Measurements from ENCODE around the gene MICAL2. TPM values are rescaled to one million over a fixed set of nuclear protein-coding genes. Genes with fewer than 3 reads are reported as not detected.

The MICAL2 gene
- total and polyA plus RNA-seq, 2 donors, result 17.3 to 26.8 TPM

DNA sequence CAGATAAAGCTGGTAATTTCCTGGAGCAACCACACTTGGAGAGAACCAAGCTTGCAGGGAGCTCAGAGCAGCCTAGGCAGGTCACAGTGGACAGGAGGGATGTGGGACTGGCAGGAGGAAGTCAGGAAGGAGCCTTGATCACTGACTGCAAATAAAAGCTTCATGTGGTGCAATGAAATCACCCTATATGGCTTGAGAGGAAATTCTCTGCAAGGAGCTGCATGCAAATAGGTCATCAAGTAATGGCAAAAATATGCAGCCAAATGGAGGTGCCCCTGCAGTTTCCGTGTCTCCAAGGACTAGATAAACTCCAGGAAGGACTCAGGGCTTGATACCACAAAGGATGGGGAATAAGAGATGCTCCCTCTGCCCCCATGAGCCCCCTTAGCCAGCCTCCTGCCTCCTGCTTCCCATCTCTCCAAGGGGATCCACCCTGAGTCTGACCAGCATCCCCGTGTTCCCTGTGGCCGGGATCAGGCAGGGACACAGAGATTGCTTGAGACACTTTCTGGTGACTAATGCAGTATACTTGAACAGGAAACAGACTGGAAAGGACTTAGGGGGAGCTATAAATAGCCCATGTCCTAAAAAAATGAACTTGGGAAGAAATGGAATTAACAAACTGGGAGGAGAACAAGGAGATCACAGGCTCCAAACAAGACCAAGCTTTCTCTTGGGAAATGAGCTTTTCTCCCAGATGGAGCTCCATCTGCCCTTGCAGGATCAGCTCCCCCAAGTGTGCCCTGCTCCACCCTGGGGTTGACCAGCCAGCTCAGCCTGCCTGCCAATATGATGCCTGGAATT, 23.9 kb upstream of the MICAL2 start:
- DNase-seq (ENCODE audit: low read depth in 6 of 9, low spot score in 9 of 9), result no peak
- peaks cover 9 to 48% of the 10 kb centered on the region in 2 donors for H3K4me1 ChIP-seq (ENCODE audit: control insufficient read depth in 2 of 2, insufficient read depth in 2 of 2, low read length in 2 of 2)
- 85% methylated on average over 3 of the region's 3 CpGs for WGBS
- H3K36me3 ChIP-seq (ENCODE audit: control insufficient read depth in 2 of 2, insufficient read depth in 2 of 2, low read length in 1 of 2), result no peaks in the 10 kb centered on the region
- no peak overlapping the region for H3K4me3 ChIP-seq (ENCODE audit: low read length in 2 of 2)
- H3K9me3 ChIP-seq (ENCODE audit: control insufficient read depth in 2 of 2, insufficient read depth in 1 of 2, low read length in 1 of 2), result no peaks in the 10 kb centered on the region
- no peak overlapping the region for H3K27ac ChIP-seq (ENCODE audit: low read depth in 1 of 2, low read length in 1 of 2)
- H3K27me3 ChIP-seq (ENCODE audit: control insufficient read depth in 2 of 2, insufficient read depth in 1 of 2, low read length in 1 of 2), result no peaks in the 10 kb centered on the region

DNA sequence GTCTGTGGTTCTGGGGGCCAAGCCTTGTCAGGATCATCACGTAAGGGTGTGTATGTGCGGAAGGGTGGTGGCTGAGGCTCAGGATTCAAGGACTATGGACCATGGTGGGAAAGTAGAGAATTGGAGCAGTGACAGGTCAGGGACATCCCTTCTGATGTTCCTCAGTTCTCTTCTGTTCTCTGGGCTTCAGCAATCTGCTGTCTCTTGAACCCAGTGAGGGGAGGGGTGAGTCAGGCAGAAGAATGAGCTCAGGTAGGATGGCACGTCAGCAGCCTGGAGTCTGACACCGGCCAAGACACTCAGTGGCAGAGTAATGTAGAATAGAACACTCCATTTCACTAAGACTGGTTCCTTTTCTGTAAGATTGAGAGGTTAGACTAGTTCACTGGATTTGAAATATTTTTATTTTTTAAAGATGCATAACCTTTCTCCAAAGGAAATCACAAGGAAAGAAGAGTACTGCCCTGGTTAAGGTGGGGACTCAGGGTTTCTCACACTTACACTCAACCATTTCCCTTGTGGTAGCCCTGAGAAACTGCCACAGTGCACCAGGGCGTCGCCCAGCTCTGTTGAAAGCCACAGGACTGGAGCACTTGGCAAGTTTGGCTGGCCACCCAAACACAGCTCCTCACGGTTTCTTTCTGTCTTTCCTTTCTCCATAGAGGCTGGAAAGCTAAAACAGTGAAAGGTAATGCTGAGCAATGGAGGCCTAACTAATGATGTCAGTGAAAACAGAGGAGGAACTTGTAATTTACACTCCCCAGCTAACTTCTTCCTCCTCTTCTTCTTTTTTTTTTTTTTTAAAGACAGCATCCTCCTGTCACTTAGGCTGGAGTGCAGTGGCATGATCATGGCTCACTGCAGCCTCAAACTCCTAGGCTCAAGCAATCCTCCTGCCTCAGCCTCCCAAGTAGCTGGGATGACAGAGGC, 23.1 kb upstream of the MICAL2 start:
- Histone ChIP-seq H3K27me3 (ENCODE audit: control insufficient read depth in 2 of 2, insufficient read depth in 1 of 2, low read length in 1 of 2) (no peaks in the 10 kb centered on the region), H3K36me3 (ENCODE audit: control insufficient read depth in 2 of 2, insufficient read depth in 2 of 2, low read length in 1 of 2) (no peaks in the 10 kb centered on the region), H3K4me1 (ENCODE audit: control insufficient read depth in 2 of 2, insufficient read depth in 2 of 2, low read length in 2 of 2) (peaks cover 9 to 50% of the 10 kb centered on the region in 2 donors), H3K9me3 (ENCODE audit: control insufficient read depth in 2 of 2, insufficient read depth in 1 of 2, low read length in 1 of 2) (no peaks in the 10 kb centered on the region), H3K27ac (ENCODE audit: low read depth in 1 of 2, low read length in 1 of 2) (no peak overlapping the region), H3K4me3 (ENCODE audit: low read length in 2 of 2) (no peak overlapping the region)
- 61% methylated on average over 7 of the region's 7 CpGs for WGBS
- peak in 1 of 9 donors; percentile 53 for DNase-seq (ENCODE audit: low read depth in 6 of 9, low spot score in 9 of 9)

DNA sequence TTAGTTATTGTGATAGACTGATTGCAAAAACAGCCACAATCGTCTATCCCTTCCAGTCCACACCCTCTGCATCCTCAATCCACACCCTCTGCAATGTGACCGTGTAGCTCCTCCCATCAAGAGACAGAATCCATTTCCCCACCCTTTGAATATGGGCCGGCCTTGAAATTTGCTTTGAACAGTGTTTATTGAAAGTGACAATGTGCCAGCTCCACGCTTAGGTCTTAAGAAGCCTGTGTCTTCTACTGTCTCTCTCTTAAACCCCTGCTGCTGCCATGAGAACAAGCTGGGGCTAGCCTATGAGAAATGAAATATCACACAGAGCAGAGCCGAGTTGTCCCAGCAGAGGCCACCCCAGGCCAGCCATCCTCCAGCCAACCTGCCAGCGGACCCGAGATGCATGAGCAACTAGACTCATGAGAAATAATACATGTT, 22.3 kb upstream of the MICAL2 start:
- Histone ChIP-seq H3K36me3 (ENCODE audit: control insufficient read depth in 2 of 2, insufficient read depth in 2 of 2, low read length in 1 of 2) (no peaks in the 10 kb centered on the region), H3K9me3 (ENCODE audit: control insufficient read depth in 2 of 2, insufficient read depth in 1 of 2, low read length in 1 of 2) (no peaks in the 10 kb centered on the region), H3K4me1 (ENCODE audit: control insufficient read depth in 2 of 2, insufficient read depth in 2 of 2, low read length in 2 of 2) (peaks cover 9 to 50% of the 10 kb centered on the region in 2 donors), H3K4me3 (ENCODE audit: low read length in 2 of 2) (no peak overlapping the region), H3K27ac (ENCODE audit: low read depth in 1 of 2, low read length in 1 of 2) (no peak overlapping the region), H3K27me3 (ENCODE audit: control insufficient read depth in 2 of 2, insufficient read depth in 1 of 2, low read length in 1 of 2) (no peaks in the 10 kb centered on the region)
- WGBS, result 83% methylated on average over 7 of the region's 7 CpGs
- no peak for DNase-seq (ENCODE audit: low read depth in 6 of 9, low spot score in 9 of 9)

DNA sequence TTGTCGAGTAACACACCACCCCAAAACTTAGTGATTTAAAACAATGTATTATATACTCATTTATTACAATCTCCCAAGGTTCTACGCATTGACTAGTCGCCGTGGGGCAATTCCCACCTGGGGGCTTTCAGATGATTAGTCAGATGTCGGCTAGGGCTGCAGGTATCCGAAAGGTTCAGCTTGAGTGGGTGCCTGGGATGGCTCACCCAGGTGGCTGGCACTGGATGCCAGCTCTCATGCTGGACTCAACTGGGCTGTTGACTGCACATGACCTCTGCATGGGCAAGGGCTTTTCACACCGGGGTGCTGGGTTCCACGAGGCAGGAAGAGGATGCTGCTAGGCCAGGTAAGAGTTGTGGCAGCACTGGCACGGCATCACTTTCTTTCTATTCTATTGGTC, 21.9 kb upstream of the MICAL2 start:
- DNase-seq (ENCODE audit: low read depth in 6 of 9, low spot score in 9 of 9), result no peak
- Histone ChIP-seq H3K27ac (ENCODE audit: low read depth in 1 of 2, low read length in 1 of 2) (no peak overlapping the region), H3K27me3 (ENCODE audit: control insufficient read depth in 2 of 2, insufficient read depth in 1 of 2, low read length in 1 of 2) (no peaks in the 10 kb centered on the region), H3K9me3 (ENCODE audit: control insufficient read depth in 2 of 2, insufficient read depth in 1 of 2, low read length in 1 of 2) (no peaks in the 10 kb centered on the region), H3K36me3 (ENCODE audit: control insufficient read depth in 2 of 2, insufficient read depth in 2 of 2, low read length in 1 of 2) (no peaks in the 10 kb centered on the region), H3K4me3 (ENCODE audit: low read length in 2 of 2) (no peak overlapping the region), H3K4me1 (ENCODE audit: control insufficient read depth in 2 of 2, insufficient read depth in 2 of 2, low read length in 2 of 2) (peaks cover 9 to 50% of the 10 kb centered on the region in 2 donors)
- WGBS, result 97% methylated on average over 9 of the region's 9 CpGs

DNA sequence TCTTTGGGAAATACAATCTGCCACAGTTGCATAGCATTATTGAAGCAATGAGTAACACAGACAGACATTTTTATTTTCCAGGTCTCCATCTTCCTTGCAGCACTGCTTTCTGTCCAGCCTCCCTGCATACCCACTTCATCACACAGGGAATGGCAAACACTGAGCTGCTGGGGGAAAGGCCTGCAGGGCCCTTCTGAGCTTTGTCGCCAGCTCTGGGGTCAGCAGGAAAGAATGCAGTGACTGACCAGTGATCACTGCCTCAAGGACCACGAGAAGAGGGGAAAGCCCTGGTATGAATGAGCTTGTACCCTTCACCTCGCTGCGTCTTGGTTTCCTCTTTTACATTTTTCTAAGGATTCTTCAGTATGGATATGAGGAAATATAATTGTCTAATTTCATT, 21.3 kb upstream of the MICAL2 start:
- WGBS, result 96% methylated on average over 4 of the region's 4 CpGs
- H3K9me3 ChIP-seq (ENCODE audit: control insufficient read depth in 2 of 2, insufficient read depth in 1 of 2, low read length in 1 of 2), result no peaks in the 10 kb centered on the region
- H3K4me1 ChIP-seq (ENCODE audit: control insufficient read depth in 2 of 2, insufficient read depth in 2 of 2, low read length in 2 of 2), result peaks cover 9 to 50% of the 10 kb centered on the region in 2 donors
- DNase-seq (ENCODE audit: low read depth in 6 of 9, low spot score in 9 of 9), result no peak
- no peak overlapping the region for H3K4me3 ChIP-seq (ENCODE audit: low read length in 2 of 2)
- no peaks in the 10 kb centered on the region for H3K36me3 ChIP-seq (ENCODE audit: control insufficient read depth in 2 of 2, insufficient read depth in 2 of 2, low read length in 1 of 2)
- no peak overlapping the region for H3K27ac ChIP-seq (ENCODE audit: low read depth in 1 of 2, low read length in 1 of 2)
- H3K27me3 ChIP-seq (ENCODE audit: control insufficient read depth in 2 of 2, insufficient read depth in 1 of 2, low read length in 1 of 2), result no peaks in the 10 kb centered on the region

DNA sequence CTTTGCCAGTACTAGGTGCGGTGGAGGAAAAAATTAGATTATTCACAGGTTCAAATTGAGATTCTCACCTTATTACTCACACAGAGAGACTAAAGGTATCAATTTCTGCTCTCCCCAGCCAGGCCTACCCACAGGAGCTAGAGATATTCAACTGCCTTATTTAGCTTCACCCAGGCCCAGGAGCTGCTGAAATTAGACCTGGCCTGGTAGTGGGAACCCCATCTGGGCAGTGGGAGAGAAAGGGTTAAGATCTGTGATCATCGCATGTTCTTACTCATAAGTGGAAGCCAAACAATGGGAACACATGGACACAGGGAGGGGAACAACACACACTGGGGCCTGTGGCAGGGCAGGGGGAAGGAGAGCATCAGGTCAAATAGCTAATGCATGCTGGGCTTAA, 20.9 kb upstream of the MICAL2 start:
- Histone ChIP-seq H3K9me3 (ENCODE audit: control insufficient read depth in 2 of 2, insufficient read depth in 1 of 2, low read length in 1 of 2) (no peaks in the 10 kb centered on the region), H3K27ac (ENCODE audit: low read depth in 1 of 2, low read length in 1 of 2) (no peak overlapping the region), H3K27me3 (ENCODE audit: control insufficient read depth in 2 of 2, insufficient read depth in 1 of 2, low read length in 1 of 2) (no peaks in the 10 kb centered on the region), H3K4me3 (ENCODE audit: low read length in 2 of 2) (no peak overlapping the region), H3K36me3 (ENCODE audit: control insufficient read depth in 2 of 2, insufficient read depth in 2 of 2, low read length in 1 of 2) (no peaks in the 10 kb centered on the region), H3K4me1 (ENCODE audit: control insufficient read depth in 2 of 2, insufficient read depth in 2 of 2, low read length in 2 of 2) (peaks cover 9 to 50% of the 10 kb centered on the region in 2 donors)
- WGBS, result 95% methylated on average over 2 of the region's 2 CpGs
- DNase-seq (ENCODE audit: low read depth in 6 of 9, low spot score in 9 of 9), result no peak

DNA sequence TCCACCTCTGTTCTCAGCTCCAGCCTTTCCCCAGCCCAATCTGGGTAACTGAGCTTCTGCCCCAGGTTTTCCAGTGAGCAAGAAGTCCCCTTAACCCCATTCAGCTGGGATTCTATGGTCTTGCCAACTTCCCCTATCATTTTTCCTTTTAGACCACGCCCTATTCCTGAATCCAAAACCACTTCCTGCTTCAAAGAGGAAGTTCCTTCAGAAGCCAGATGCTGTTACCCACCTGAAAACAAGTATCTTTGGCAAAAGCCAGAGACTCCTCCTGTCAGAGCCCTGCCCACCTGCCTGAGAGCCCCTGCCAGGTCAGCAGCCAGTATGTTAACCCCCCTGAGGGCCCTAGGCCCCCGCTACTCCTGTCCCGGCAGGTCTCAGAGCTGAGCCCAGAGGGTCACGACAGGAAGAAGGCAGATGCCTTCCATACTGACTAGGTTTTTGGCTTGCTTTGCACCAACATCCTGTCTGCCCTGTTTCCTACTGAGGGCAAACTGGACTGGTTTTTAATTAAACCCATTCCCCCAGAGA, 20.3 kb upstream of the MICAL2 start:
- no peak overlapping the region for H3K4me3 ChIP-seq (ENCODE audit: low read length in 2 of 2)
- WGBS, result 14% methylated on average over 4 of the region's 4 CpGs
- H3K27me3 ChIP-seq (ENCODE audit: control insufficient read depth in 2 of 2, insufficient read depth in 1 of 2, low read length in 1 of 2), result no peaks in the 10 kb centered on the region
- DNase-seq (ENCODE audit: low read depth in 6 of 9, low spot score in 9 of 9), result peak in 2 of 9 donors; percentile 33 to 62
- H3K36me3 ChIP-seq (ENCODE audit: control insufficient read depth in 2 of 2, insufficient read depth in 2 of 2, low read length in 1 of 2), result no peaks in the 10 kb centered on the region
- peak overlapping the region; percentile 8 to 74 for H3K27ac ChIP-seq (ENCODE audit: low read depth in 1 of 2, low read length in 1 of 2)
- no peaks in the 10 kb centered on the region for H3K9me3 ChIP-seq (ENCODE audit: control insufficient read depth in 2 of 2, insufficient read depth in 1 of 2, low read length in 1 of 2)
- peaks cover 9 to 50% of the 10 kb centered on the region in 2 donors for H3K4me1 ChIP-seq (ENCODE audit: control insufficient read depth in 2 of 2, insufficient read depth in 2 of 2, low read length in 2 of 2)

DNA sequence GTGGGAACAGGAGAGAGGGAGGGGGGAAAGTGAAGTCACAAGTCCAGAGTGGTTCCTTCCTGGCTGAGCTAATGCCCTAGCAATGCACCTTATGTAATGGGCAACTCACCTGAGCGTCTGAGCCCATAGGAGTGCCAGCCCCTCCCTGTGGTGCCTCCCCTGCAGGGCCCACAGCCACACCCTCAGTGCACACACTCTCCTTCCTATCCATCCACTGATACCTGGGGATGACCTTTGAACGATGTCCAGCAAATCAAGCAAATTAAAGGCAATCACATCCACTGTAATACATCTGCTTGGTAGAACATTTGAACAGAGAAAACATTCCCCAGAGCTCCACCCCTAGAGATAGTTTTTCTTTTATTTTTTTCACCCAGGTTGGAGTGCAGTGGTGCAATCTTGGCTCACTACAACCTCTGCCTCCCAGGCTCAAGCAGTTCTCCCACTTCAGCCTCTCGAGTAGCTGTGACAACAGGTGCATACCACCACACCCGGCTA, 19.6 kb upstream of the MICAL2 start:
- H3K27ac ChIP-seq (ENCODE audit: low read depth in 1 of 2, low read length in 1 of 2), result no peak overlapping the region
- H3K27me3 ChIP-seq (ENCODE audit: control insufficient read depth in 2 of 2, insufficient read depth in 1 of 2, low read length in 1 of 2), result no peaks in the 10 kb centered on the region
- H3K9me3 ChIP-seq (ENCODE audit: control insufficient read depth in 2 of 2, insufficient read depth in 1 of 2, low read length in 1 of 2), result no peaks in the 10 kb centered on the region
- peaks cover 9 to 46% of the 10 kb centered on the region in 2 donors for H3K4me1 ChIP-seq (ENCODE audit: control insufficient read depth in 2 of 2, insufficient read depth in 2 of 2, low read length in 2 of 2)
- 98% methylated on average over 4 of the region's 4 CpGs for WGBS
- no peak overlapping the region for H3K4me3 ChIP-seq (ENCODE audit: low read length in 2 of 2)
- DNase-seq (ENCODE audit: low read depth in 6 of 9, low spot score in 9 of 9), result no peak
- no peaks in the 10 kb centered on the region for H3K36me3 ChIP-seq (ENCODE audit: control insufficient read depth in 2 of 2, insufficient read depth in 2 of 2, low read length in 1 of 2)

Data from thymus (tissue), 11 donors.